HepG2 (cell line): Measurements from ENCODE around the gene SETD2. TPM values are rescaled to one million over a fixed set of nuclear protein-coding genes. Genes with fewer than 3 reads are reported as not detected.

ENCODE experiments used
- AGO1 ChIP-seq: fragments of 200-400 bp; formaldehyde crosslinking; IDR thresholded peaks from 2 replicates; pipeline ENCODE4 v1.6.1; 2017; ENCODE audit warnings: mild to moderate bottlenecking, low read depth, low read length, moderate library complexity; ENCODE audit not compliant: poor library complexity, severe bottlenecking
- BORCS8-MEF2B ChIP-seq: sonication (generic); formaldehyde crosslinking; IDR thresholded peaks from 2 replicates; pipeline ENCODE4 v1.8.0; 2022; ENCODE audit warnings: mild to moderate bottlenecking, missing genetic modification reagents
- BRD4 ChIP-seq: sonication (generic); formaldehyde crosslinking; IDR thresholded peaks from 2 replicates; pipeline ENCODE4 v1.4.0; 2020; ENCODE audit warnings: missing genetic modification reagents
- CBFB ChIP-seq: sonication (generic); formaldehyde crosslinking; IDR thresholded peaks from 2 replicates; pipeline ENCODE4 v1.4.0; 2020; ENCODE audit warnings: missing genetic modification reagents
- ELF3 ChIP-seq: IDR thresholded peaks from 2 replicates; pipeline ENCODE4 v1.6.1; 2016; ENCODE audit warnings: missing genetic modification reagents, missing compliant biosample characterization
- FOSL2 ChIP-seq: sonication (generic); formaldehyde crosslinking; IDR thresholded peaks from 2 replicates; pipeline ENCODE4 v1.4.0; 2020; ENCODE audit warnings: missing genetic modification reagents
- JARID2 ChIP-seq: sonication (generic); formaldehyde crosslinking; IDR thresholded peaks from 2 replicates; pipeline ENCODE4 v1.8.1; 2023; ENCODE audit warnings: missing genetic modification reagents, inconsistent platforms; ENCODE audit not compliant: insufficient replicate concordance
- KLF6 ChIP-seq: IDR thresholded peaks from 2 replicates; pipeline ENCODE4 v1.8.0; 2016; ENCODE audit warnings: missing biosample characterization, missing genetic modification reagents
- MED1 ChIP-seq: sonication (generic); formaldehyde crosslinking; IDR thresholded peaks from 2 replicates; pipeline ENCODE4 v1.4.0; 2020; ENCODE audit warnings: missing genetic modification reagents
- MEIS2 ChIP-seq: sonication (generic); formaldehyde crosslinking; IDR thresholded peaks from 2 replicates; pipeline ENCODE4 v1.9.0; 2021; ENCODE audit warnings: mild to moderate bottlenecking, missing genetic modification reagents
- MIER2 ChIP-seq: IDR thresholded peaks from 2 replicates; pipeline ENCODE4 v1.6.1; 2016; ENCODE audit warnings: missing biosample characterization, missing genetic modification reagents
- MXI1 ChIP-seq: IDR thresholded peaks from 3 replicates; pipeline ENCODE4 v1.6.1; 2012; ENCODE audit warnings: low read depth, low read length, inconsistent platforms, borderline replicate concordance
- MYC ChIP-seq: sonication (generic); formaldehyde crosslinking; IDR thresholded peaks from 2 replicates; pipeline ENCODE4 v1.9.0; 2021; ENCODE audit warnings: missing genetic modification reagents, borderline replicate concordance
- NFE2 ChIP-seq: sonication (generic); formaldehyde crosslinking; IDR thresholded peaks from 2 replicates; pipeline ENCODE4 v1.4.0; 2020; ENCODE audit warnings: missing genetic modification reagents
- NONO ChIP-seq, 2 experiments: fragments of 450-650 bp in 1 of 2; sonication (generic) in 1 of 2; formaldehyde crosslinking in 1 of 2; IDR thresholded peaks in 1 of 2; conservative IDR thresholded peaks in 1 of 2; 2 replicates each; pipeline versions ENCODE4 v1.6.1 to v1.8.0; 2017 to 2022; ENCODE audit warnings: mild to moderate bottlenecking in 1 of 2, missing genetic modification reagents in 1 of 2, moderate library complexity in 1 of 2
- NR2F6 ChIP-seq, 2 experiments: IDR thresholded peaks; 2 replicates each; pipeline ENCODE4 v1.6.1; 2016; ENCODE audit warnings: antibody characterized with exemption in 1 of 2, mild to moderate bottlenecking in 1 of 2
- PRPF4 ChIP-seq: fragments of 200-400 bp; formaldehyde crosslinking; IDR thresholded peaks from 2 replicates; pipeline ENCODE4 v1.6.1; 2016; ENCODE audit warnings: low read length, low read depth; ENCODE audit not compliant: poor library complexity, severe bottlenecking
- SRSF1 ChIP-seq: fragments of 200-400 bp; formaldehyde crosslinking; optimal IDR thresholded peaks from 2 replicates; pipeline ENCODE3; 2017; ENCODE audit warnings: mild to moderate bottlenecking, low read depth, low read length, moderate library complexity
- ZFX ChIP-seq: sonication (generic); formaldehyde crosslinking; IDR thresholded peaks from 2 replicates; pipeline ENCODE4 v1.4.0; 2020; ENCODE audit warnings: mild to moderate bottlenecking, low read depth, missing genetic modification reagents, moderate library complexity
- ZFY ChIP-seq: sonication (generic); formaldehyde crosslinking; IDR thresholded peaks from 2 replicates; pipeline ENCODE4 v1.4.0; 2020; ENCODE audit warnings: missing genetic modification reagents
- ZKSCAN8 ChIP-seq: IDR thresholded peaks from 2 replicates; pipeline ENCODE4 v1.6.1; 2016; ENCODE audit warnings: borderline replicate concordance, missing genetic modification reagents, missing compliant biosample characterization
- ZNF253 ChIP-seq: sonication (generic); formaldehyde crosslinking; IDR thresholded peaks from 2 replicates; pipeline ENCODE4 v1.8.0; 2022; ENCODE audit warnings: mild to moderate bottlenecking, missing genetic modification reagents, borderline replicate concordance
- ZNF614 ChIP-seq: IDR thresholded peaks from 2 replicates; pipeline ENCODE4 v1.6.1; 2018; ENCODE audit warnings: missing biosample characterization, missing genetic modification reagents, inconsistent platforms, borderline replicate concordance
- polyA plus RNA-seq, 8 experiments: library from polyadenylated mRNA; depleted of rRNA in 3 of 8; stranded (reverse) in 7 of 8; unstranded in 1 of 8; fragments of >200 nt; fragmentation: Illumina TruSeq in 4 of 8; extraction: Trizol in 4 of 8; gene quantifications; 2 replicates each; pipeline versions ENCODE4 v1.2.1 to v1.2.3, GENCODE V29; 2011 to 2016; ENCODE audit warnings: low read depth in 4 of 8, missing spikeins in 1 of 8, mixed read lengths in 1 of 8; ENCODE audit not compliant: insufficient read depth in 1 of 8
- total RNA-seq, 5 experiments: library from RNA; depleted of rRNA; stranded (reverse); fragments of >200 nt; fragmentation: Illumina TruSeq; extraction: Trizol; gene quantifications; 2 replicates each; pipeline ENCODE4 v1.2.3, GENCODE V29; 2016; ENCODE audit warnings: low read depth in 1 of 5
- TF ChIP-seq, protein P1 (sequence below): IDR thresholded peaks from 2 replicates; pipeline ENCODE4 v1.6.1; 2012; ENCODE audit warnings: inconsistent platforms
- TF ChIP-seq, protein P2 (sequence below): sonication (generic); formaldehyde crosslinking; IDR thresholded peaks from 2 replicates; pipeline ENCODE4 v1.4.0; 2020; ENCODE audit warnings: missing genetic modification reagents, borderline replicate concordance
- TF ChIP-seq, protein P3 (sequence below): sonication (generic); formaldehyde crosslinking; IDR thresholded peaks from 2 replicates; pipeline ENCODE4 v1.4.0; 2020; ENCODE audit warnings: missing genetic modification reagents

SETD2 gene
- total and polyA plus RNA-seq, 2 of the 13 experiments (the other 11 are each of a cell fraction or from before 2014, with no cell fraction given), result 14.2 to 24.2 TPM

DNA sequence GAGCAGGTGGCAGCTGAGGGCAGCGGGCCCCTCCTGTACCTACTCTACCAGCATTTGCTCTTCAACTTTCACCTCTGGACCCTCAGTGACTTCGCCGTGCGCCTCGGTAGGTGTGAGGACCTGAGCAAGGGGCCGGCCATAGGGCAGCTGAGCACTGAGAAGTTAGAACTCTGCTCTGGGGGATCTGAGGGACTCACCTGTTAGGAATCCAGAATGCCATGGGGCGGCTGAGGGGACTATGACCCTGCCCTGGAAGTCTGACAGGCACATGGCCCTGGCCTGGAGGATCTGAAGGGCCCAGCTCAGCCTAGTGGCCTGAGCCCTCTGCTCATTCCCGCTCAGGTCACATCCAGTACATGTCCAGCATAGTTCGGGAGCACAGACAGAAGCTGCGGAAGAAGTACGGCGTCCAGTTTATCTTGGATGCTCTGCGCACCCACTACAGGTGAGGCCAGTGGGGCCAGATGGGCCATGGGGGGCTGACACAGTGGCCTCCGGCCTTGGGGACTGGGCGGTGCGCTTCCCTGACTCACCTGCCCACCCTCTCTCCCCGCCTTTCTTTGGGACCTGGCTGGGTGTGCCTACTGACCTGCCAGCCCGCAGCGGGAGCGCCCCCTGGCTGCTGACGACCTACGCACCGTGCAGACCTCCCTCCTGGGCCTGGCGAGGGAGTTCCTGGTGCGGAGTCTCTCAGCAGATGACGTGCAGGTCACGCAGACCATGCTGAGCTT is 165.6 kb downstream of the SETD2 start (continued):
- TF ChIP-seq ELF3 (CRISPR knock-in tag) (0 out of 2 replicates have a peak, but pooled peaks have one; percentile 16), MIER2 (CRISPR knock-in tag) (0 out of 2 replicates have a peak, but pooled peaks have one; percentile 33), MXI1 (peak; percentile 59; the same call in 1 of the 3 replicates), ZNF253 (CRISPR knock-in tag) (no peak), MED1 (CRISPR knock-in tag) (0 out of 2 replicates have a peak, but pooled peaks have one; percentile 28), ZKSCAN8 (CRISPR knock-in tag) (peak; percentile 35; the same call in 1 of the 2 replicates), PRPF4 (no peak), ZFX (peak; percentile 41; the same call in 1 of the 2 replicates), JARID2 (CRISPR knock-in tag) (peak; percentile 72), AGO1 (peak; percentile 54), BORCS8-MEF2B (CRISPR knock-in tag) (peak; percentile 73; the same call in 1 of the 2 replicates), NR2F6 (IDR thresholded peaks at IDR 0.05) (no peak), NR2F6 (CRISPR knock-in tag; IDR thresholded peaks at IDR 0.05) (0 out of 2 replicates have a peak, but pooled peaks have one; percentile 18), BRD4 (CRISPR knock-in tag) (no peak), NFE2 (CRISPR knock-in tag) (0 out of 2 replicates have a peak, but pooled peaks have one; percentile 17), ZNF614 (CRISPR knock-in tag) (no peak), FOSL2 (CRISPR knock-in tag) (peak; percentile 59), CBFB (0 out of 2 replicates have a peak, but pooled peaks have one; percentile 47), NONO (IDR thresholded peaks at IDR 0.05) (no peak), NONO (CRISPR knock-in tag; conservative IDR thresholded peaks at IDR 0.05) (peak; percentile 61), SRSF1 (no peak), MYC (CRISPR knock-in tag) (peak; percentile 53; the same call in 1 of the 2 replicates), MEIS2 (peak; percentile 53; the same call in 1 of the 2 replicates), ZFY (CRISPR knock-in tag) (0 out of 2 replicates have a peak, but pooled peaks have one; percentile 17), KLF6 (CRISPR knock-in tag) (no peak)
- TF ChIP-seq, protein P1, sequence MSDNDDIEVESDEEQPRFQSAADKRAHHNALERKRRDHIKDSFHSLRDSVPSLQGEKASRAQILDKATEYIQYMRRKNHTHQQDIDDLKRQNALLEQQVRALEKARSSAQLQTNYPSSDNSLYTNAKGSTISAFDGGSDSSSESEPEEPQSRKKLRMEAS, result peak; percentile 45
- TF ChIP-seq, protein P2, sequence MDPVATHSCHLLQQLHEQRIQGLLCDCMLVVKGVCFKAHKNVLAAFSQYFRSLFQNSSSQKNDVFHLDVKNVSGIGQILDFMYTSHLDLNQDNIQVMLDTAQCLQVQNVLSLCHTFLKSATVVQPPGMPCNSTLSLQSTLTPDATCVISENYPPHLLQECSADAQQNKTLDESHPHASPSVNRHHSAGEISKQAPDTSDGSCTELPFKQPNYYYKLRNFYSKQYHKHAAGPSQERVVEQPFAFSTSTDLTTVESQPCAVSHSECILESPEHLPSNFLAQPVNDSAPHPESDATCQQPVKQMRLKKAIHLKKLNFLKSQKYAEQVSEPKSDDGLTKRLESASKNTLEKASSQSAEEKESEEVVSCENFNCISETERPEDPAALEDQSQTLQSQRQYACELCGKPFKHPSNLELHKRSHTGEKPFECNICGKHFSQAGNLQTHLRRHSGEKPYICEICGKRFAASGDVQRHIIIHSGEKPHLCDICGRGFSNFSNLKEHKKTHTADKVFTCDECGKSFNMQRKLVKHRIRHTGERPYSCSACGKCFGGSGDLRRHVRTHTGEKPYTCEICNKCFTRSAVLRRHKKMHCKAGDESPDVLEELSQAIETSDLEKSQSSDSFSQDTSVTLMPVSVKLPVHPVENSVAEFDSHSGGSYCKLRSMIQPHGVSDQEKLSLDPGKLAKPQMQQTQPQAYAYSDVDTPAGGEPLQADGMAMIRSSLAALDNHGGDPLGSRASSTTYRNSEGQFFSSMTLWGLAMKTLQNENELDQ (CRISPR knock-in tag), result 0 out of 2 replicates have a peak, but pooled peaks have one; percentile 41
- TF ChIP-seq, protein P3, sequence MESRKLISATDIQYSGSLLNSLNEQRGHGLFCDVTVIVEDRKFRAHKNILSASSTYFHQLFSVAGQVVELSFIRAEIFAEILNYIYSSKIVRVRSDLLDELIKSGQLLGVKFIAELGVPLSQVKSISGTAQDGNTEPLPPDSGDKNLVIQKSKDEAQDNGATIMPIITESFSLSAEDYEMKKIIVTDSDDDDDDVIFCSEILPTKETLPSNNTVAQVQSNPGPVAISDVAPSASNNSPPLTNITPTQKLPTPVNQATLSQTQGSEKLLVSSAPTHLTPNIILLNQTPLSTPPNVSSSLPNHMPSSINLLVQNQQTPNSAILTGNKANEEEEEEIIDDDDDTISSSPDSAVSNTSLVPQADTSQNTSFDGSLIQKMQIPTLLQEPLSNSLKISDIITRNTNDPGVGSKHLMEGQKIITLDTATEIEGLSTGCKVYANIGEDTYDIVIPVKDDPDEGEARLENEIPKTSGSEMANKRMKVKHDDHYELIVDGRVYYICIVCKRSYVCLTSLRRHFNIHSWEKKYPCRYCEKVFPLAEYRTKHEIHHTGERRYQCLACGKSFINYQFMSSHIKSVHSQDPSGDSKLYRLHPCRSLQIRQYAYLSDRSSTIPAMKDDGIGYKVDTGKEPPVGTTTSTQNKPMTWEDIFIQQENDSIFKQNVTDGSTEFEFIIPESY (CRISPR knock-in tag), result peak; percentile 93
